ENCODE measurements around the gene CFAP20. TPM values are rescaled to one million over a fixed set of nuclear protein-coding genes. Genes with fewer than 3 reads are reported as not detected.
"Not testable (repeated sequence)": the region's sequence is repeated elsewhere in the genome, so short reads cannot be mapped to it uniquely, and the experiment has no call there.

Gene CFAP20
- total RNA-seq, 2 donors from 2014 or later, result 121 to 195 TPM

DNA sequence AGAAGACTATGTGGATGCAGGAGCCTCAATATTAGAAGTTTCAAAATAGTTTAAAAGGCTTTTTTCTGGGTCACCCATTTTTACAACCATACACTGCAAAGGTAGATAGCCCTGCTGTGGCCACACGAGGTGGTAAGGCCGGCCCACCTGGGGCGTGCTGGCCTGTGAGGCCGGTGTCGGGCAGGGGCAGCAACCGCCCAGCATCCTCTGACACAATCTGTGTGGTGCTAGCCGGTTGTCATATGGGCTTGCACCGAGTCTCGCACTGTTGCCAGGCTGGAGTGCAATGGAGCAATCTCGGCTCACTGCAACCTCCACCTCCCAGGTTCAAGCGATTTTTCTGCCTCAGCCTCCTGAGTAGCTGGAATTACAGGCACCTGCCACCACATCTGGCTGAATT lies 44.0 kb downstream of the CFAP20 start:
- H3K27me3 Mint-ChIP-seq, result peaks cover 6% of the 10 kb centered on the region
- H3K36me3 Mint-ChIP-seq (ENCODE audit: low read depth), result peaks cover 2% of the 10 kb centered on the region
- H3K4me1 Mint-ChIP-seq, result no peaks in the 10 kb centered on the region
- no peak overlapping the region for H3K27ac Mint-ChIP-seq
- H3K4me3 Mint-ChIP-seq, result no peak overlapping the region
- ATAC-seq, result no peak
- no peaks in the 10 kb centered on the region for H3K9me3 ChIP-seq (ENCODE audit: control insufficient read depth, low read length, poor library complexity, severe bottlenecking)
- no peak for DNase-seq

DNA sequence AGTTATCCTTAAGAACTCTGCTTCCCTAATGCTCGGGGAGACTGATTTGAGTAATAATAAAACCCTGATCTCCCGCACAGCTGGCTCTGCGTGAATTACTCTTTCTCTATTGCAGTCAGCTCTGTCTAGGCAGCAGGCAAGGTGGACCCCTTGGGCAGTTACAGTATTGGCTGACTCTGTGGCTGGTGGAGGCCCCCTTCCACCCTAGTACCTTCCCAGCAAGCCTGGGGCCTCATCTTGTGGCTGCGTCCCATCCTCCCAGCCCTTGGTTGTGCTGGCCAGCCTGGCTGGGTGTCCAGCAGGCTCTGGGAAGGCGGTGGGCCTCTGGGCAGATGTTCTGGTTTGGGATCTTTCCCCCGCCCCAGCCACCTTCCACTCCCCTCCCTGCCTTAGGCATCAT lies 44.5 kb downstream of the CFAP20 start:
- no peak overlapping the region for H3K27ac Mint-ChIP-seq
- no peaks in the 10 kb centered on the region for H3K4me1 Mint-ChIP-seq
- H3K36me3 Mint-ChIP-seq (ENCODE audit: low read depth), result peaks cover 2% of the 10 kb centered on the region
- no peak overlapping the region for H3K4me3 Mint-ChIP-seq
- ATAC-seq (no peak), DNase-seq (no peak)
- H3K27me3 Mint-ChIP-seq, result peaks cover 6% of the 10 kb centered on the region
- H3K9me3 ChIP-seq (ENCODE audit: control insufficient read depth, low read length, poor library complexity, severe bottlenecking), result no peaks in the 10 kb centered on the region

DNA sequence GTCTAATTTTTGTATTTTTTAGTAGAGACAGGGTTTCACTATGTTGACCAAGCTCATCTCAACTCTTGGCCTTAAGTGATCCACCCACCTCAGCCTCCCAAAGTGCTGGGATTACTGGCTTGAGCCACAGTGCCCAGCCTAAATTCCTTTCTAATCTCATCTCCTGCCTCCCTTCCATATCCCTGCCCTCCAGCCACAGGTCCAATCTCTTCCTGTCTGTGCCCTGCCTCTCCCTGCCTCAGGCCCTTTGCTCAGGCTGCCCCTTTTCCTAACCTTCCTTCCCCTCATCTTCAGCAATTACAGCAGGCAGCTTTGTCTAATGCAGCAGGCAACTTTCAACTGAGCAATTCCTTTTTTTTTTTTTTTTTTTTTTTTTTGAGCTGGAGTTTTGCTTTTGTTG lies 46.8 kb downstream of the CFAP20 start:
- peaks cover 8% of the 10 kb centered on the region for H3K27me3 Mint-ChIP-seq
- no peak for ATAC-seq
- H3K4me1 Mint-ChIP-seq, result peaks cover 2% of the 10 kb centered on the region

DNA sequence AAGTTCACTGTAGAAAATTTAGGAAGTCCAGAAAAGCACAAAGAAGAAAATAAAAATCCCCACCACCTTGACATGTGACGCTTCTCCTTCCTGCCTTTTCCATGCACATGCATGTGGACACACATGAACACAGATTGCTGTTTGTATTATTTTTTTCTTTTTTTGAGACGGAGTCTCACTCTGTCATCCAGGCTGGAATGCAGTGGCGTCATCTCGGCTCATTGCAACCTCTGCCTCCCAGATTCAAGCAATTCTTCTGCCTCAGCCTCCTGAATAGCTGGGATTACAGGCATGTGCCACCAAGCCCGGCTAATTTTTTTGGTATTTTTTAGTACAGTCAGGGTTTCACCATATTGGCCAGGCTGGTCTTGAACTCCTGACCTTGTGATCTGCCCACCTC lies 48.5 kb downstream of the CFAP20 start:
- peaks cover 12% of the 10 kb centered on the region for H3K27me3 Mint-ChIP-seq
- H3K4me3 Mint-ChIP-seq; H3K27ac Mint-ChIP-seq; DNase-seq; H3K36me3 Mint-ChIP-seq (ENCODE audit: low read depth); H3K9me3 ChIP-seq (ENCODE audit: control insufficient read depth, low read length, poor library complexity, severe bottlenecking); H3K4me1 Mint-ChIP-seq; ATAC-seq: not testable (repeated sequence)

More for the DNA sequence above, 46.8 kb downstream of the CFAP20 start:
- H3K9me3 ChIP-seq (ENCODE audit: control insufficient read depth, low read length, poor library complexity, severe bottlenecking), result no peaks in the 10 kb centered on the region
- peaks cover 2% of the 10 kb centered on the region for H3K36me3 Mint-ChIP-seq (ENCODE audit: low read depth)
- no peak for DNase-seq
- H3K27ac Mint-ChIP-seq, result no peak overlapping the region
- H3K4me3 Mint-ChIP-seq, result no peak overlapping the region

DNA sequence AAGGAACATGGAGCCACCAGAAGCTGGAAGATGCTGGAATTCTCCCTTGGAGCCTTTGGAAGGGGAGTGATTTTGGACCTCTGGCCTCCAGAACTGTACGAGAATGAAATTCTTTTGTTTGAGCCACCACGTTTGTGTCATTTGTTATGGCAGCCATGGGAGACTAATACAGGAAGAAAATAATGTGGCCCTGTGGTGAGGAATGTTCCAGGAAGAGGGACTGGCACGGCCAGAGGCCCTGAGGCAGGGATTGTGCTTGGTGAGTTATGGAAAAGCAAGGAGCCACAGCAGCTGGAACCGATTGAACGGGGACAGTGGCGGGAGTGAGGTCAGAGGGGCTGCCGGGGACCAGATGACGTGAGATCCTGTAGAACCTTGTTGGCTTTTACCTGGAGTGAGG lies 51.4 kb downstream of the CFAP20 start:
- Mint-ChIP-seq H3K27me3 (peaks cover 7% of the 10 kb centered on the region), H3K4me1 (peaks cover 2% of the 10 kb centered on the region), H3K36me3 (ENCODE audit: low read depth) (peaks cover 2% of the 10 kb centered on the region), H3K4me3 (no peak overlapping the region), H3K27ac (no peak overlapping the region)
- DNase-seq (no peak), ATAC-seq (no peak)
- no peaks in the 10 kb centered on the region for H3K9me3 ChIP-seq (ENCODE audit: control insufficient read depth, low read length, poor library complexity, severe bottlenecking)

DNA sequence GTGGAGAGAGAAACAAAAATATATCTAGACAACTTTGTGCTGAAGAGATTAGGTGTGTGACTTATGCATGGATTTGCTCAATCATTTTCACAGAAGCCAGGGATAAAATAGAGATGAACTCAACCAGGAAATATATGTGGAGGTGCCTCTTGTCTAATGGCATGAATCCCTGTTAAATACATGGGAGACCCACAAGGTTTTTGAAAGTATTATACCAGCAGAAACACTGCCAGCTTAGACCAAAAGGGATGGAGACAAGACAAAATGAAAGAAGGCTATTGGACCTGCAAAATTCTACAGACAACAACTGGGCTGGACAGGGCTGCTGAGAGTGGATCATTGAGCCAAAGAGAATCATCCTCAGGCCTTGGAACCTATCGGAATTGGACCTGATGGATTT lies 52.7 kb downstream of the CFAP20 start:
- H3K4me3 Mint-ChIP-seq, result no peak overlapping the region

DNA sequence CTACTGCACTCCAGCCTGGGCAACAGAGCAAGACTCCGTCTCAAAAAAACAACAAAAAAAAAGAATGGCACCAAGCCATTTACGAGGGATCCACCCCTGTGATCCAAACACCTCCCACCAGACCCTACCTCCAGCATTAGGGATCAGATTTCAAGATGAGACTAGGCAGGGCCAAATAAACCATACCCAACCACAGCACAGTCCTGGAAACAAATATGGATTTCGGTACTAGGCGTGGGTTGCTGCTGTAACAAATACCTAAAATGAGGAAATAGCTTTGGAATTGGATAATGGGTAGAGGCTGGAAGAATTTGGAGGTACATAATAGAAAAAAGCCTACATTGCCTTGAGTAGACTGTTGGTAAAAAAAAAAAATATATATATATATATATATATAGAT lies 54.5 kb downstream of the CFAP20 start:
- no peak for DNase-seq
- H3K27me3 Mint-ChIP-seq, result peaks cover 7% of the 10 kb centered on the region
- H3K9me3 ChIP-seq (ENCODE audit: control insufficient read depth, low read length, poor library complexity, severe bottlenecking), result no peaks in the 10 kb centered on the region
- peaks cover 2% of the 10 kb centered on the region for H3K36me3 Mint-ChIP-seq (ENCODE audit: low read depth)
- ATAC-seq, result no peak
- H3K4me3 Mint-ChIP-seq, result no peak overlapping the region
- H3K27ac Mint-ChIP-seq, result no peak overlapping the region
- H3K4me1 Mint-ChIP-seq, result peaks cover 2% of the 10 kb centered on the region

More for the DNA sequence above, 52.7 kb downstream of the CFAP20 start:
- no peak for ATAC-seq
- H3K4me1 Mint-ChIP-seq, result peaks cover 2% of the 10 kb centered on the region
- peaks cover 2% of the 10 kb centered on the region for H3K36me3 Mint-ChIP-seq (ENCODE audit: low read depth)
- no peak overlapping the region for H3K27ac Mint-ChIP-seq
- DNase-seq, result no peak
- H3K9me3 ChIP-seq (ENCODE audit: control insufficient read depth, low read length, poor library complexity, severe bottlenecking), result no peaks in the 10 kb centered on the region
- H3K27me3 Mint-ChIP-seq, result peaks cover 7% of the 10 kb centered on the region

DNA sequence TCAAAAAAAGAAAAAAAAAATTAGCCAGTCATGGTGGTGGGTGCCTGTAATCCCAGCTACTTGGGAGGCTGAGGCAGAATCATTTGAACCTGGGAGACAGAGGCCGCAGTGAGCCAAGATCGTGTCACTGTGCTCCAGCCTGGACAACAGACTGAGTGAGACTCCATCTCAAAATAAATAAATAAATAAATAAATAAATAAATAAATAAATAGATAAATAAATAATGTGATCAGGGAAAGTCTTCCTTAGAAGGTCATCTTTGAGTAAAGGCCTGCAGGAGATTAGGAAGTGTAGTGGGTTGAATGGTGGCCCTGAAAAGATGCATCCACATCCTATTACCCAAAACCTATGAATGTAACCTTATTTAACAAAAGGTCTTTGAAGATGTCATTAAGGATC lies 56.1 kb downstream of the CFAP20 start:
- not testable (repeated sequence) for DNase-seq; H3K27me3 Mint-ChIP-seq; H3K9me3 ChIP-seq (ENCODE audit: control insufficient read depth, low read length, poor library complexity, severe bottlenecking); H3K4me1 Mint-ChIP-seq; H3K4me3 Mint-ChIP-seq; H3K27ac Mint-ChIP-seq; ATAC-seq; H3K36me3 Mint-ChIP-seq (ENCODE audit: low read depth)

DNA sequence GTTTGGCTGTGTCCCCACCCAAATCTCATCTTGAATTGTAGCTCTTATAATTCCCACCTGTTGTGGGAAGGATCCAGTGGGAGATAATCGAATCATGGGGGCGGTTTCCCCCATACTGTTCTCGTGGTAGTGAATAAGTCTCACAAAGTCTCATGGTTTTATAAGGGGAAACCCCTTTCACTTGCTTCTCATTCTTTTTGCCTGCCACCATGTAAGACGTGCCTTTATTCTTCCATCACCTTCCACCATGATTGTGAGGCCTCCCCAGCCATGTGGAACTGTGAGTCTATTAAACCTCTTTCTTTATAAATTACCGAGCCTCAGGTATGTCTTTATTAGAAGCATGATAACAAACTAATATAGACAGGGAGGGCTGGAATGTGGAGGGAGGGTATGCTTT lies 57.0 kb downstream of the CFAP20 start:
- not testable (repeated sequence) for DNase-seq; H3K4me1 Mint-ChIP-seq; H3K27ac Mint-ChIP-seq; H3K27me3 Mint-ChIP-seq; H3K4me3 Mint-ChIP-seq; ATAC-seq; H3K36me3 Mint-ChIP-seq (ENCODE audit: low read depth); H3K9me3 ChIP-seq (ENCODE audit: control insufficient read depth, low read length, poor library complexity, severe bottlenecking)

DNA sequence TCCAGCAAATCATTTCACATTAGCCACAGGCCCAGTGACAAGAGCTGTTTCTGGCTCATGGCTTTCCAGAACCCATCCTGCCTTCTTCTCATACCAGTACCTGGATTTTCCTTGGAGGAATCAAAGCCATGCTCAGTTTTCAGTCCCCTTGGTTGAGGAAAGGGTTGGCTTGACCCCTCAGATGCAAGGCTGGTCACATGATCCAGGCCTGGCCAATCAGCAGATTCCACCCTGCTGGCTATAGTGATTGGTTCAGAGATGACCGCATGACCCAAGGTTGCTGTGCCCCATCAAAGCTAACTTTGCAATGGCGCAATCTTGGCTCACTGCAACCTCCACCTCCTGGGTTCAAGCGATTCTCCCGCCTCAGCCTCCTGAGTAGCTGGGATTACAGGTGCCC lies 58.6 kb downstream of the CFAP20 start:
- no peak for DNase-seq
- H3K36me3 Mint-ChIP-seq (ENCODE audit: low read depth), result peaks cover 2% of the 10 kb centered on the region
- ATAC-seq, result no peak
- H3K27me3 Mint-ChIP-seq, result no peaks in the 10 kb centered on the region
- H3K4me3 Mint-ChIP-seq, result no peak overlapping the region
- H3K9me3 ChIP-seq (ENCODE audit: control insufficient read depth, low read length, poor library complexity, severe bottlenecking), result no peaks in the 10 kb centered on the region
- no peaks in the 10 kb centered on the region for H3K4me1 Mint-ChIP-seq
- H3K27ac Mint-ChIP-seq, result no peak overlapping the region

Other genes with a start within 250 kb of the CFAP20 start
- gene CNGB1, start 158.3 kb downstream of the CFAP20 start, total RNA-seq, result not detected
- gene ZNF319, start 128.7 kb downstream of the CFAP20 start, total RNA-seq, result 10 to 100 TPM; 11.8 to 12.5 TPM
- 10 to 100 TPM; 34.1 to 35.7 TPM for gene USB1, start 128.0 kb downstream of the CFAP20 start, total RNA-seq
- 1 to 10 TPM in 1 of 2 donors, under 1 TPM in 1; 0.40 to 1.5 TPM for gene MMP15, start 103.6 kb downstream of the CFAP20 start, total RNA-seq
- 10 to 100 TPM; 52.7 to 54.3 TPM for gene CSNK2A2, start 68.7 kb upstream of the CFAP20 start, total RNA-seq
- gene PRSS54, start 165.6 kb upstream of the CFAP20 start, total RNA-seq, result not detected